DND-41 (cell line): Measurements from ENCODE around the gene FHOD3.
A peak's percentile ranks its signal among the peaks of the same experiment; 100 is the strongest.

Experiments used
- ATAC-seq: fragments of 200-7000 bp; cut with Tn5 transposase; 3 replicates; pipeline ENCODE4 v1.9.1; 2021; ENCODE audit warnings: low read depth; ENCODE audit not compliant: insufficient read depth
- DNase-seq: peaks from one replicate; pipeline ENCODE4 v3.0.0-alpha.2; 2020
- H2AFZ ChIP-seq: 2 replicates; pipeline ENCODE4 v1.6.0; 2012; ENCODE audit warnings: low read depth, low read length
- H3K27ac ChIP-seq: 2 replicates; pipeline ENCODE4 v1.5.1; 2012; ENCODE audit warnings: low read length, inconsistent platforms
- H3K27me3 ChIP-seq: fragments of 200-600 bp; sonication (generic); 2 replicates; pipeline ENCODE4 v1.6.0; 2012; ENCODE audit warnings: low read length, mild to moderate bottlenecking, inconsistent platforms; ENCODE audit not compliant: insufficient read depth, poor library complexity
- H3K36me3 ChIP-seq: 2 replicates; pipeline ENCODE4 v1.5.1; 2012; ENCODE audit warnings: low read length, inconsistent platforms; ENCODE audit not compliant: insufficient read depth
- H3K4me1 ChIP-seq: 2 replicates; pipeline ENCODE4 v1.5.1; 2012; ENCODE audit warnings: mild to moderate bottlenecking, low read length; ENCODE audit not compliant: insufficient read depth
- H3K4me2 ChIP-seq: 2 replicates; pipeline ENCODE4 v1.6.0; 2012; ENCODE audit warnings: mild to moderate bottlenecking, moderate library complexity, low read length, inconsistent platforms; ENCODE audit not compliant: insufficient read depth
- H3K4me3 ChIP-seq, 2 experiments: fragments of 200-600 bp in 1 of 2; shearing (Covaris generic) in 1 of 2; 2 replicates each; pipeline ENCODE4 v1.5.1; 2012 to 2016; ENCODE audit warnings: inconsistent platforms in 2 of 2, low read length in 2 of 2, mild to moderate bottlenecking in 2 of 2, low read depth in 1 of 2, moderate library complexity in 1 of 2
- H3K79me2 ChIP-seq: 2 replicates; pipeline ENCODE4 v1.6.0; 2012; ENCODE audit warnings: low read length, inconsistent platforms; ENCODE audit not compliant: insufficient read depth
- H3K9ac ChIP-seq: 2 replicates; pipeline ENCODE4 v1.6.0; 2012; ENCODE audit warnings: low read depth, mild to moderate bottlenecking, inconsistent platforms, low read length, moderate library complexity
- H3K9me3 ChIP-seq: 2 replicates; pipeline ENCODE4 v1.5.1; 2012; ENCODE audit warnings: low read length, moderate library complexity, mild to moderate bottlenecking, inconsistent platforms; ENCODE audit not compliant: insufficient read depth, severe bottlenecking
- H4K20me1 ChIP-seq: 2 replicates; pipeline ENCODE4 v1.6.0; 2012; ENCODE audit warnings: low read length; ENCODE audit not compliant: insufficient read depth
- CTCF ChIP-seq: IDR thresholded peaks from 2 replicates; pipeline ENCODE4 v1.5.1; 2012; ENCODE audit warnings: borderline replicate concordance, low read length, moderate library complexity, mild to moderate bottlenecking; ENCODE audit not compliant: poor library complexity, severe bottlenecking; ENCODE audit errors: extremely low read depth
- EZH2 ChIP-seq: IDR thresholded peaks from 3 replicates; pipeline ENCODE4 v1.6.1; 2012; ENCODE audit warnings: borderline replicate concordance, low read depth, mild to moderate bottlenecking, moderate library complexity, low read length, inconsistent platforms; ENCODE audit not compliant: severe bottlenecking

FHOD3 gene

GRCh38 chr18:36771245-36771644, 473.7 kb downstream of the FHOD3 start:
- no peaks in the 10 kb centered on the region for H3K79me2 ChIP-seq
- no peak overlapping the region for H3K4me3 ChIP-seq
- peak; percentile 62 for ATAC-seq
- H3K4me1 ChIP-seq, result peaks cover 9% of the 10 kb centered on the region
- no peak overlapping the region for H3K27ac ChIP-seq
- H3K9ac ChIP-seq, result no peak overlapping the region
- H2AFZ ChIP-seq, result no peak overlapping the region
- DNase-seq, result no peak
- H3K27me3 ChIP-seq, result no peaks in the 10 kb centered on the region
- H4K20me1 ChIP-seq, result no peaks in the 10 kb centered on the region
- H3K36me3 ChIP-seq, result no peaks in the 10 kb centered on the region
- TF ChIP-seq EZH2 (no peak), CTCF (no peak)
- no peak overlapping the region for H3K4me2 ChIP-seq
- H3K9me3 ChIP-seq, result no peaks in the 10 kb centered on the region

GRCh38 chr18:36772241-36772723, 474.8 kb downstream of the FHOD3 start:
- peaks cover 9% of the 10 kb centered on the region for H3K4me1 ChIP-seq
- H3K27me3 ChIP-seq, result no peaks in the 10 kb centered on the region
- H3K4me3 ChIP-seq, result no peak overlapping the region
- no peaks in the 10 kb centered on the region for H3K9me3 ChIP-seq
- ATAC-seq (no peak), DNase-seq (no peak)
- no peak overlapping the region for H3K27ac ChIP-seq
- no peaks in the 10 kb centered on the region for H4K20me1 ChIP-seq
- no peaks in the 10 kb centered on the region for H3K36me3 ChIP-seq
- TF ChIP-seq CTCF, result no peak
- TF ChIP-seq EZH2, result no peak
- H3K79me2 ChIP-seq, result no peaks in the 10 kb centered on the region
- no peak overlapping the region for H2AFZ ChIP-seq
- no peak overlapping the region for H3K9ac ChIP-seq
- no peak overlapping the region for H3K4me2 ChIP-seq

- H2AFZ ChIP-seq, result no peak overlapping the region
- H3K36me3 ChIP-seq, result peaks cover 3% of the 10 kb centered on the region
- DNase-seq (no peak), ATAC-seq (no peak)
- TF ChIP-seq EZH2, result no peak
- no peak overlapping the region for H3K27ac ChIP-seq
- no peak overlapping the region for H3K4me3 ChIP-seq
- H4K20me1 ChIP-seq, result no peaks in the 10 kb centered on the region
- no peak overlapping the region for H3K4me2 ChIP-seq
- no peaks in the 10 kb centered on the region for H3K9me3 ChIP-seq
- no peaks in the 10 kb centered on the region for H3K79me2 ChIP-seq
- no peaks in the 10 kb centered on the region for H3K27me3 ChIP-seq
- no peak overlapping the region for H3K9ac ChIP-seq
- peaks cover 9% of the 10 kb centered on the region for H3K4me1 ChIP-seq
Observed at GRCh38 chr18:36775396-36775795, 477.9 kb downstream of the FHOD3 start.

GRCh38 chr18:36776650-36777049, 479.1 kb downstream of the FHOD3 start:
- Histone ChIP-seq H3K9ac (no peak overlapping the region), H3K4me3 (no peak overlapping the region), H3K79me2 (no peaks in the 10 kb centered on the region), H2AFZ (no peak overlapping the region), H3K4me1 (peaks cover 2% of the 10 kb centered on the region), H3K4me2 (no peak overlapping the region), H4K20me1 (no peaks in the 10 kb centered on the region), H3K27ac (no peak overlapping the region), H3K27me3 (no peaks in the 10 kb centered on the region), H3K36me3 (peaks cover 15% of the 10 kb centered on the region), H3K9me3 (no peaks in the 10 kb centered on the region)
- no peak for DNase-seq
- TF ChIP-seq CTCF, result no peak
- TF ChIP-seq EZH2, result no peak
- no peak for ATAC-seq
